Stimulated activated CD8-positive, alpha-beta memory T cell treated with anti-CD3 and anti-CD28 coated beads, Interleukin-15, amount 100 ng/mL, for 24 hours (primary cell): ENCODE results near the gene TGFBRAP1.
"Not testable (repeated sequence)": the region's sequence is repeated elsewhere in the genome, so short reads cannot be mapped to it uniquely, and the experiment has no call there.

Source experiments
- DNase-seq: peaks from one replicate; pipeline ENCODE4 v3.0.0-alpha.2; 2020; ENCODE audit warnings: low read depth

The TGFBRAP1 gene

GRCh38 chr2:105271393-105272045 is 58.0 kb downstream of the TGFBRAP1 start:
- no peak for DNase-seq

GRCh38 chr2:105269426-105269825 is 60.1 kb downstream of the TGFBRAP1 start:
- DNase-seq = no peak

- no peak for DNase-seq
Measured at GRCh38 chr2:105262651-105263091, 66.9 kb downstream of the TGFBRAP1 start.

- no peak for DNase-seq
Measured at GRCh38 chr2:105261061-105261460, 68.5 kb downstream of the TGFBRAP1 start.

- DNase-seq = no peak
Measured at GRCh38 chr2:105258835-105259350, 70.6 kb downstream of the TGFBRAP1 start.

GRCh38 chr2:105257981-105258380 is 71.6 kb downstream of the TGFBRAP1 start:
- no peak for DNase-seq

GRCh38 chr2:105256431-105257047 is 73.0 kb downstream of the TGFBRAP1 start:
- DNase-seq = no peak

GRCh38 chr2:105255979-105256378 is 73.6 kb downstream of the TGFBRAP1 start:
- DNase-seq = no peak

GRCh38 chr2:105254531-105255210 is 74.9 kb downstream of the TGFBRAP1 start:
- no peak for DNase-seq

GRCh38 chr2:105252271-105252670 is 77.3 kb downstream of the TGFBRAP1 start:
- no peak for DNase-seq

- DNase-seq = not testable (repeated sequence)
Measured at GRCh38 chr2:105251016-105251648, 78.4 kb downstream of the TGFBRAP1 start.

- no peak for DNase-seq
Measured at GRCh38 chr2:105249891-105250290, 79.6 kb downstream of the TGFBRAP1 start.

- DNase-seq = no peak
Measured at GRCh38 chr2:105249181-105249580, 80.4 kb downstream of the TGFBRAP1 start.

- no peak for DNase-seq
Measured at GRCh38 chr2:105248316-105249070, 81.0 kb downstream of the TGFBRAP1 start.

GRCh38 chr2:105244451-105244850 is 85.1 kb downstream of the TGFBRAP1 start:
- no peak for DNase-seq

GRCh38 chr2:105243961-105244360 is 85.6 kb downstream of the TGFBRAP1 start:
- no peak for DNase-seq

GRCh38 chr2:105242286-105242993 is 87.1 kb downstream of the TGFBRAP1 start:
- DNase-seq = no peak

GRCh38 chr2:105241443-105241842 is 88.1 kb downstream of the TGFBRAP1 start, which contains the start of gene GPR45:
Gene GPR45, plus strand, starts transcription at chr2:105241743. Its CDS starts 116 bp downstream, at chr2:105241859.
- DNase-seq = no peak

GRCh38 chr2:105239924-105240323 is 89.6 kb downstream of the TGFBRAP1 start:
- no peak for DNase-seq

GRCh38 chr2:105238664-105239240 is 90.8 kb downstream of the TGFBRAP1 start:
- DNase-seq = no peak
